NT2/D1 (cell line): Measurements from ENCODE around the gene DSCAM.

Experiments used
- SUZ12 ChIP-seq: IDR thresholded peaks from 2 replicates; pipeline ENCODE4 v1.6.1; 2011; ENCODE audit not compliant: insufficient read length, insufficient read depth; ENCODE audit errors: extremely low read depth
- YY1 ChIP-seq: IDR thresholded peaks from 2 replicates; pipeline ENCODE4 v1.6.1; 2011; ENCODE audit not compliant: insufficient read length, insufficient read depth
- ZNF274 ChIP-seq: IDR thresholded peaks from 2 replicates; pipeline ENCODE4 v1.6.1; 2011; ENCODE audit warnings: mild to moderate bottlenecking, low read depth, low read length

DNA sequence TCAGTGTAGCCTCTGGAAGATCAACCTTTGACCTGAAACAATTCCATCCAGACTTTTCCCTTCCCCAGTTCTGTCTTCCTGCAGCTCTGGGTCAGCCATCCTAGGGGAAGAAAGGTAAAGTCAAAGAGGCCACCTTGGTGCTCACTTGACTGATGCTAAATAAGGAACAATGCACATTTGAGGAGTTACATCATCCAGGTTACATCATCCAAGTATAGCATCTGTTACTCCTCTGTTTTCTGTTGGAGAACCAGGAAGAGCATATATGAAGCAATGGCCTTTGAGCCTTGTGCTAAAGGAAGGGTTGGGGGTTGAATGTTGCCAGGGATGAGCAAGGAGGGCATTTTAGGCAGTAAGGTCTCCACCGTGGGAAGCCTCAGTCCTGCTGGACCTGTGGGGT, 3.1 kb upstream of the DSCAM start:
- TF ChIP-seq ZNF274 = no peak
- TF ChIP-seq YY1 = no peak
- no peak for TF ChIP-seq SUZ12
